HEK293T (cell line): Measurements from ENCODE around the gene IRS1.

Experiments used
- CTCF ChIA-PET: fragments of 350-600 bp; formaldehyde crosslinking; extraction: SDS; loops from one replicate; lab custom pipeline; 2021; ENCODE audit warnings: antibody characterized with exemption, inconsistent platforms; lab: Yijun Ruan, JAX
- POLR2A ChIA-PET: fragments of 350-600 bp; formaldehyde crosslinking; extraction: SDS; loops from one replicate; lab custom pipeline; 2020; ENCODE audit warnings: antibody characterized with exemption, inconsistent platforms; lab: Yijun Ruan, JAX
- DNase-seq: peaks from one replicate; pipeline ENCODE4 v3.0.0; 2012; ENCODE audit warnings: mixed read lengths; ENCODE audit errors: extremely low spot score
- ARNT ChIP-seq: fragments of 450-650 bp; IDR thresholded peaks from 2 replicates; pipeline ENCODE4 v1.6.1; 2017; ENCODE audit warnings: mild to moderate bottlenecking
- BHLHE40 ChIP-seq: fragments of 450-650 bp; IDR thresholded peaks from 2 replicates; pipeline ENCODE4 v1.6.1; 2016; ENCODE audit warnings: mild to moderate bottlenecking, moderate library complexity, borderline replicate concordance
- CTBP1 ChIP-seq: fragments of 450-650 bp; IDR thresholded peaks from 2 replicates; pipeline ENCODE4 v1.6.1; 2016; ENCODE audit warnings: borderline replicate concordance
- ELF4 ChIP-seq: fragments of 450-650 bp; IDR thresholded peaks from 2 replicates; pipeline ENCODE4 v1.6.1; 2017; ENCODE audit warnings: antibody characterized with exemption
- FOXA1 ChIP-seq: fragments of 450-650 bp; IDR thresholded peaks from 2 replicates; pipeline ENCODE4 v1.6.1; 2016; ENCODE audit warnings: mild to moderate bottlenecking
- FOXK2 ChIP-seq: fragments of 450-650 bp; IDR thresholded peaks from 2 replicates; pipeline ENCODE4 v1.6.1; 2016; ENCODE audit warnings: mild to moderate bottlenecking
- FOXM1 ChIP-seq: fragments of 450-650 bp; IDR thresholded peaks from 2 replicates; pipeline ENCODE4 v1.6.1; 2017; ENCODE audit warnings: mild to moderate bottlenecking, borderline replicate concordance
- HDGF ChIP-seq: fragments of 450-650 bp; IDR thresholded peaks from 2 replicates; pipeline ENCODE4 v1.6.1; 2017; ENCODE audit warnings: antibody characterized with exemption, borderline replicate concordance
- L3MBTL2 ChIP-seq: fragments of 450-650 bp; conservative IDR thresholded peaks from 2 replicates; pipeline ENCODE4 v1.6.1; 2016; ENCODE audit warnings: mild to moderate bottlenecking
- LEF1 ChIP-seq: fragments of 450-650 bp; IDR thresholded peaks from 2 replicates; pipeline ENCODE4 v1.6.1; 2017; ENCODE audit warnings: mild to moderate bottlenecking, borderline replicate concordance
- NFRKB ChIP-seq: fragments of 450-650 bp; IDR thresholded peaks from 2 replicates; pipeline ENCODE4 v1.6.1; 2016; ENCODE audit warnings: mild to moderate bottlenecking, moderate library complexity
- SP1 ChIP-seq: fragments of 450-650 bp; IDR thresholded peaks from 2 replicates; pipeline ENCODE4 v1.6.1; 2017
- SUZ12 ChIP-seq: fragments of 450-650 bp; IDR thresholded peaks from 2 replicates; pipeline ENCODE4 v1.6.1; 2016; ENCODE audit warnings: mild to moderate bottlenecking
- TARDBP ChIP-seq: fragments of 450-650 bp; IDR thresholded peaks from 2 replicates; pipeline ENCODE4 v1.6.1; 2016
- ZNF384 ChIP-seq: fragments of 450-650 bp; IDR thresholded peaks from 2 replicates; pipeline ENCODE4 v1.6.1; 2016
- TF ChIP-seq, protein P1 (sequence below): fragments of 450-650 bp; IDR thresholded peaks from 2 replicates; pipeline ENCODE4 v1.6.1; 2016

IRS1 gene

DNA sequence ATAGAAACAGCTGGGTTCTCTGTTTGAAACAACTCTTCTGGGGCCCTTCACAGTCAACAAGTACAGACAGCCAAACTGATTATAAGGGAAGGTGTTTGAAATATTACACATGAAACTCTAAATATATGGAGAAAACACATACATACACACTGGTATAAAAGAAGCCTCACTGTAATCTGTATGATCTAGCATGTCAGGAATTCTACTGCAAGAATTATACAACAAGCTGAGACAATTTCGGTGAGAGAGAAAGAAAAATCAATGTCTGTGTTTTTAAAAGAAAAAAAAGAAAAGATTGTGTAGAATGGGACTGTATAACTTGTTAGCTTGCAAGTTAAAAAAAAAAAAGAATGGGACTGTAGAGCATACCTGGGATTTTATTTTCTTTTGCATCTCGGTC is 26.3 kb downstream of the IRS1 start:
- no peak for DNase-seq
- ChIA-PET POLR2A (no interaction called here), CTCF (interaction anchor here (0.7 kb wide), 1 partner anchor 498 kb away, joined by 3 read pairs; no protein-coding TSS in a partner anchor)
- TF ChIP-seq, protein P1, sequence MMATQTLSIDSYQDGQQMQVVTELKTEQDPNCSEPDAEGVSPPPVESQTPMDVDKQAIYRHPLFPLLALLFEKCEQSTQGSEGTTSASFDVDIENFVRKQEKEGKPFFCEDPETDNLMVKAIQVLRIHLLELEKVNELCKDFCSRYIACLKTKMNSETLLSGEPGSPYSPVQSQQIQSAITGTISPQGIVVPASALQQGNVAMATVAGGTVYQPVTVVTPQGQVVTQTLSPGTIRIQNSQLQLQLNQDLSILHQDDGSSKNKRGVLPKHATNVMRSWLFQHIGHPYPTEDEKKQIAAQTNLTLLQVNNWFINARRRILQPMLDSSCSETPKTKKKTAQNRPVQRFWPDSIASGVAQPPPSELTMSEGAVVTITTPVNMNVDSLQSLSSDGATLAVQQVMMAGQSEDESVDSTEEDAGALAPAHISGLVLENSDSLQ: no peak
- no peak for TF ChIP-seq FOXA1
- TF ChIP-seq ELF4: no peak

DNA sequence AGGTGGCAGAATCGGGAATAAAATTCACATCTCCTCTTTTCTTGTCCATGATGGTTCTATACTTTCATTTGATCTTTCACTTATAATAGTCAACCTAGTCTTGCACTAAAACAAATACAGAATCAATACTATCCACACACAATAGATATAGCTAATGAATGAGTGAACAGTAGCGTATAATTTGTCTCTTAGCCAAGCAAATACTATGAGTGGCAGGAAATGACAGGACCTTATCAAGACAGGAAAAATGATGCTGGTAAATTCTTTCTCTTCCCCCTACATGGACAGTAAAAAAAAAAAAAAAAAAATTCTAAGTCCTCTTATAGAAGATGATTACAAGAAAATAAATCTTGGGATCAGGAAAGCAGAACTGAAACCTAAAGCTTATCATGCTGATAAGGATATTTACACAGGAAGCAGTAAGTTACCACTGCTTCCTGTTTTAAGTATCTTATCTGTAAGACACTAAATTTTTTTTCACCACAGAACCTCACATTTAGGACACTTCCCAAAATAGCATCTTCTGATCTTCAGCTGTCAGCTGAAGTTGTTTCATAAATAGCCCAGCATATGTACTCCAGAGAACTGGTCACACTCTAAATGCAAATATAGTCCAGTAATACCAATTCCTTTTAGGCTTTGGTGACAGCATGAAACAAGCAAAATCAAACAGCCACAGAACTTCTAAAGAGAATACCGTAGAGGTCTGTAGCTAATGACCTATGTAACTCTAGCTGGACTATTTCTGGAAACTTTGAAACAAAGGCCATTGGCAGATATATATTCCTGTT is 27.0 kb downstream of the IRS1 start:
- ChIA-PET CTCF (interaction anchor here (0.7 kb wide), 1 partner anchor 497 kb away, joined by 3 read pairs; no protein-coding TSS in a partner anchor), POLR2A (no interaction called here)
- TF ChIP-seq L3MBTL2: no peak
- no peak for TF ChIP-seq BHLHE40
- TF ChIP-seq FOXK2: no peak
- TF ChIP-seq CTBP1: no peak
- no peak for TF ChIP-seq SP1
- TF ChIP-seq FOXM1: no peak
- no peak for TF ChIP-seq HDGF
- TF ChIP-seq ELF4: no peak
- TF ChIP-seq LEF1: no peak
- TF ChIP-seq NFRKB: no peak
- TF ChIP-seq SUZ12: no peak
- no peak for TF ChIP-seq ARNT
- TF ChIP-seq TARDBP: no peak
- TF ChIP-seq, protein P1: no peak
- no peak for TF ChIP-seq FOXA1
- no peak for TF ChIP-seq ZNF384
- no peak for DNase-seq

DNA sequence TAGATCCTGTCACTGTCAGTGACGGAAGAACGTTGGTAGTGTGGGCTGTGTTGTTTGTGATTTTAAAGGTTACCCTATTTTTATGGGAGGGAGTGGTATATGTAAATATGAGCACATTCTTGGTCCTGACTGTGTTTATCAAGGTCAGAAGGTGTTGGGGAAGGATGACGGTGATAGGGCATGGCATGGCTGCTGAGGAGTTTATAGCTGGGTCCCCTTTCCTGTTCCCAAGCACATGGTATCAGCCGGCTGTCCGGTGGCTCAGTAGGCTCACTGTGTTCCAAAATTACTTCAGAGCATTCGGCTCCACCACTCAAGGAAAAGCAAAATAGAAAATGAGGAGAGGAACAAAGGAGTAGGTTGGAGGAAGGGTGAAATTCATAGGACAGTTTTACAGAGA is 28.6 kb downstream of the IRS1 start:
- DNase-seq: no peak
- POLR2A ChIA-PET: no interaction called here
- CTCF ChIA-PET: no interaction called here
- TF ChIP-seq SP1: no peak
- TF ChIP-seq, protein P1: no peak
- TF ChIP-seq BHLHE40: no peak
- no peak for TF ChIP-seq HDGF
- no peak for TF ChIP-seq FOXK2
- TF ChIP-seq ELF4: no peak
- TF ChIP-seq FOXM1: no peak
- no peak for TF ChIP-seq NFRKB
- TF ChIP-seq SUZ12: no peak
- TF ChIP-seq ZNF384: no peak
- TF ChIP-seq TARDBP: no peak
- no peak for TF ChIP-seq LEF1
- TF ChIP-seq ARNT: no peak
- TF ChIP-seq L3MBTL2: no peak
- TF ChIP-seq FOXA1: no peak
- no peak for TF ChIP-seq CTBP1

DNA sequence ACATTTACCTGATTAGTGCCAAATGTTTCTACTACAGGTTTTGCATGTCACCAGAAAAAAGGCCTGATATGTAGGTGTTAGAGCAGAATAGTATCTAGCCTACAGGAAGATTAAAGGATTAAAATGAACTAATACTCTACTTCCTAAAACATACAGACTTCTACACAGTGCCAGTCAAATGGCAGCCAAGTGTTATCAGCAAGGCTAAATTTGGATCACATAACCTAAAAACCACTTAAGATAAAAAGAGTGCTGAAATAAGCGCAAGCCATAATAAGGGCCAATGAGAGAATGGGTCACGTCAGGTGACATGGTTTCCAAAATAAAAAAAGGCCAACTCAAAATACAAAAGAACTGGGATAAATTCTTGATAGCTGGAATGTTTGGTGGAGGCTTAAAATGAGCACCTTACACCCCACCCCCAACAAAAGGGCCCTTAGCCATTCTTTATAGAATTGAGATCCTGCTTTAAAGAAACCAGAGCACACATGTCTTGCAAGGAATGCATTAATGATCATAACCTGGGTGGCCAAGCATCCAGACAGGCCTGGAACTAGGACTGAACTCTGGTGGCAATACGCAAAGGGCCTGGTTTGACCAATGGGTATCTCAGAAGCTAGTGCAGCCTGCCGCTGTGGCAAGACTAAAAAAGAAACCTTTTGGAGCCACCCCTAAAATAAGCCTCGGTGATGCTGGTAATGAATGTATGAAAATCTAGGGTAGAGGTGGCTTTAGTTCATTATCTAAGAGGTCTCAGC is 32.4 kb downstream of the IRS1 start:
- TF ChIP-seq HDGF (no peak), NFRKB (no peak), ELF4 (no peak), ZNF384 (no peak), TARDBP (no peak), FOXM1 (no peak), ARNT (no peak), CTBP1 (no peak), FOXK2 (no peak), BHLHE40 (no peak), SUZ12 (no peak), FOXA1 (no peak), LEF1 (no peak)
- TF ChIP-seq, protein P1: no peak
- no peak for DNase-seq
- ChIA-PET CTCF (no interaction called here), POLR2A (no interaction called here)

DNA sequence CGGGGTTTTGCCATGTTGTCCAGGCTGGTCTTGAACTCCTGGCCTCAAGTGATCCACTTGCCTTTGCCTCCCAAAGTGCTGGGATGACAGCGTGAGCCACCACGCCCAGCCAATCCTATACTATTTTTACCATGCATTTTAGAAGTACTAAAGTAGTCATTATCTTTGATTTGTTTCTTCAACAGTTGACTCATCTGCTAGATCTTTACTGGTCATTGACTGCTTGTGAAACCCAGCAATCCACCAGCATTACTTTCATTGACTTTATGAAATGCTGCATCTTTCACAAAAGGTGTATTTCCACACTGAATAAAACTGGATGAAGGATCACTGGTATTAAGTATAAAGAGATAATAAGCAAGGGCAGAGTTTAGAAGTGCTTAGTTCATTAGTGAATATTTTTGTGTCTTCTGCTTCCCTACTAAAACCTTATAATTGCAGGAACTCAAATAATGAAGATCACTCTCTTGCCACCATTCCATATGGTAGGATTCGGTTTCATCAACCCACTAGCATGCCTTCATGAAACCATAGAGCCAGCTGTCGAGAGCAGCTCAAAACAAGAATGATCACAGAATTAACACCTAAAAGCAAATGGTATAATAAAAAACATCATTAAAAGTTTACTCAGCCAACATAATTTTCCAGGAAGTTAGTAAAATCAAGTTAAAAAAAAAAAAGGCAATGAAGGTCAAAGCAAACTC is 33.1 kb downstream of the IRS1 start:
- ChIA-PET POLR2A (no interaction called here), CTCF (no interaction called here)
- DNase-seq: no peak
- no peak for TF ChIP-seq NFRKB
- no peak for TF ChIP-seq ELF4
- no peak for TF ChIP-seq CTBP1
- TF ChIP-seq FOXA1: no peak
- TF ChIP-seq SUZ12: no peak
- TF ChIP-seq BHLHE40: no peak
- TF ChIP-seq L3MBTL2: no peak
- no peak for TF ChIP-seq FOXK2
- TF ChIP-seq SP1: no peak
- no peak for TF ChIP-seq ZNF384
- no peak for TF ChIP-seq HDGF
- TF ChIP-seq ARNT: no peak
- no peak for TF ChIP-seq FOXM1
- TF ChIP-seq LEF1: no peak
